Measurements from ENCODE around the gene COG2. TPM values are rescaled to one million over a fixed set of nuclear protein-coding genes. Genes with fewer than 3 reads are reported as not detected.

The COG2 gene
- total RNA-seq, 1 experiment from 2014 or later, result 21.5 TPM

DNA sequence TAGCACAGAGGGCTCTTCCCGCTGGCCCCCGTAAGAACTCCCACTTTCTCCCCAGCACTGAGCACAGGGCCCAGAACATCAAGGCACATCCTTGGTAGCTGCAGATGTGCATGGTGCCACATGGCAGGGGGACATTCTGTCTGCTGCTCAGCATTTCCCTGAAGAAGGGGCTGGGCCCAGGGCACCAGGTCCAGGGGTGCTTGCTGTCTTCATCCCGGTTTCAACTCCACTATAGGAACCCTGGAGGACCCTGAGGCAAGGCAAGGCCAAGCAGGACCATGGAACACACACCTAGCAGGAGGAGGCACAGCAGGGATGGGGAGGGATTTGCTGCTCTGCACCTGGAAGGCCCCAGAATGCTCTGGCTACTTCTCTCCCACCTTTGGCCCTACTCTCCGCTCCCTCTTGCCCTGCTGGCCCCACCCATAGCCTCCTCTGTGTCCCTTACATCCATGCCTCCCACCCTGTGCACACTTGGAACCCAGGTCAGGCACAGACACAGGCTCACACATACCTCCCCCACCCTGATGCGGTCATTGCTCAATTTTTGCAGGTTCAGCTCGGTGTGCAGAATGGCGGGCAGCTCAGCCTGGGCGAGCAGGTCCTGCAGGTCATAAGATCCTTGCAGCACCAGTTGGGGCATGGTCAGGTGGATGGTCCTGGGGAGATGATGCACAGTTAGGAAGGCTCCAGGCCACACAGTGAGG, 61.6 kb downstream of the COG2 start:
- Histone ChIP-seq H3K9me2 (ENCODE audit: insufficient read depth) (no peaks in the 10 kb centered on the region), H3F3A (ENCODE audit: insufficient read depth, low read depth) (no peaks in the 10 kb centered on the region), H3K79me2 (ENCODE audit: low read depth) (no peaks in the 10 kb centered on the region), H2AFZ (no peak overlapping the region), H3K27ac (no peak overlapping the region), H3K4me2 (no peak overlapping the region), H3K27me3 (ENCODE audit: insufficient read depth, low read depth) (no peaks in the 10 kb centered on the region), H3K9me3 (ENCODE audit: insufficient read depth, low read depth) (no peaks in the 10 kb centered on the region), H3K4me3 (no peak overlapping the region), H3K36me3 (ENCODE audit: low read depth) (no peaks in the 10 kb centered on the region), H3K4me1 (replicated peaks; ENCODE audit: insufficient read depth) (no peaks in the 10 kb centered on the region; the same call in 1 of the 2 replicates), H4K20me1 (ENCODE audit: insufficient read depth) (no peaks in the 10 kb centered on the region)
- DNase-seq, result no peak
- BruUV-seq (replicated peaks), result no TSS peak
- intact Hi-C loops (cut with micrococcal nuclease; ENCODE audit: unreplicated experiment), result no loop called here
- ChIA-PET CTCF (no interaction called here), POLR2A (ENCODE audit: unreplicated experiment) (no interaction called here)
- TF ChIP-seq EZH2 (IDR thresholded peaks at IDR 0.05; ENCODE audit: low read depth) (no peak), CTCF (conservative IDR thresholded peaks at IDR 0.05) (no peak)

- Histone ChIP-seq H4K20me1 (ENCODE audit: insufficient read depth) (no peaks in the 10 kb centered on the region), H3K36me3 (ENCODE audit: low read depth) (no peaks in the 10 kb centered on the region), H2AFZ (no peak overlapping the region), H3K27me3 (ENCODE audit: insufficient read depth, low read depth) (no peaks in the 10 kb centered on the region), H3K4me2 (no peak overlapping the region), H3K9me3 (ENCODE audit: insufficient read depth, low read depth) (no peaks in the 10 kb centered on the region), H3K27ac (no peak overlapping the region), H3K79me2 (ENCODE audit: low read depth) (no peaks in the 10 kb centered on the region), H3F3A (ENCODE audit: insufficient read depth, low read depth) (no peaks in the 10 kb centered on the region), H3K4me3 (no peak overlapping the region), H3K9me2 (ENCODE audit: insufficient read depth) (no peaks in the 10 kb centered on the region), H3K4me1 (replicated peaks; ENCODE audit: insufficient read depth) (no peaks in the 10 kb centered on the region; the same call in 1 of the 2 replicates)
- ChIA-PET POLR2A (ENCODE audit: unreplicated experiment) (no interaction called here), CTCF (no interaction called here)
- intact Hi-C loops (cut with micrococcal nuclease; ENCODE audit: unreplicated experiment), result no loop called here
- no peak for TF ChIP-seq CTCF (conservative IDR thresholded peaks at IDR 0.05)
- TF ChIP-seq EZH2 (IDR thresholded peaks at IDR 0.05; ENCODE audit: low read depth), result no peak
- BruUV-seq (replicated peaks), result no TSS peak
- DNase-seq, result no peak
Measured at GRCh38 chr1:230704830-230705229, 62.5 kb downstream of the COG2 start.

DNA sequence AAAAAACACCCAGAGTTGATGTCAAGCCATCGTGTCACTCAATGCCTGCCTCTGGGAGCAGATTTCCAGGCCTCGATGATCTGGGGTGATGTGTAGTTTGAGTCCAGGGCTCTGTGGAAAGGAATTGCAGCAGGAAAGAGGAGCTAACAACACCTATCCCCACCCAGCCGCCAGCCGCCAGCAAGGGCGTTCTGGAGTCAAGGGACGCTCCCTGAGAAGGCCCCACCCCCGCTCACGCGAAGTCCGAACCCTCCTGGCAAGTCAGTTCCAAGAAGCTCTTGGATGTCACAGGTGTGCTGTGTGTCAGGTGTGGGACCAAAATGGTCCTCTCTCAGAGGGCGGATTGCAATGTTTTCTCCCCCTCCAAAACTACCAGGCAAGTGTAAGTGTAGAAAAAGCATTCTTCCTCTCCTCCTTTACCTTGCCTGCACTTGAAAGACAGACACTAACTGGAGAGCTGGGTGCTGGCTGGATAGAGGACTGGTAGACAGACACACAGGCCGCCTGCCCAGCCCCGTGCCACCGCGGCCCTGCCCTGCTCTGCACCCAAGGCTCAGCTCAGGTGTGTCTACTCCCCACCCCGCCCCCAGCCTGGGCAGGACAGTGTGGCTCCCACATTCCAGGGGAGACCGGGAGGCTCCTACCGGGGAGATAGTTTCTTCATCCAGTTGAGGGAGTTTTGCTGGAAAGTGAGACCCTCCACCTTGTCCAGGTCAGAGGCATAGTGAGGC, 63.2 kb downstream of the COG2 start:
- no peak overlapping the region for H2AFZ ChIP-seq
- no peak overlapping the region for H3K27ac ChIP-seq
- no peaks in the 10 kb centered on the region for H3K27me3 ChIP-seq (ENCODE audit: insufficient read depth, low read depth)
- H4K20me1 ChIP-seq (ENCODE audit: insufficient read depth), result no peaks in the 10 kb centered on the region
- H3K36me3 ChIP-seq (ENCODE audit: low read depth), result no peaks in the 10 kb centered on the region
- POLR2A ChIA-PET (ENCODE audit: unreplicated experiment), result no interaction called here
- H3K4me3 ChIP-seq, result no peak overlapping the region
- no peaks in the 10 kb centered on the region for H3K9me3 ChIP-seq (ENCODE audit: insufficient read depth, low read depth)
- H3F3A ChIP-seq (ENCODE audit: insufficient read depth, low read depth), result no peaks in the 10 kb centered on the region
- intact Hi-C loops (cut with micrococcal nuclease; ENCODE audit: unreplicated experiment), result no loop called here
- H3K4me1 ChIP-seq (replicated peaks; ENCODE audit: insufficient read depth), result no peaks in the 10 kb centered on the region; the same call in 1 of the 2 replicates
- H3K9me2 ChIP-seq (ENCODE audit: insufficient read depth), result no peaks in the 10 kb centered on the region
- DNase-seq, result no peak
- H3K4me2 ChIP-seq, result no peak overlapping the region
- H3K79me2 ChIP-seq (ENCODE audit: low read depth), result no peaks in the 10 kb centered on the region
- CTCF ChIA-PET, result no interaction called here
- no TSS peak for BruUV-seq (replicated peaks)
- no peak for TF ChIP-seq EZH2 (IDR thresholded peaks at IDR 0.05; ENCODE audit: low read depth)
- no peak for TF ChIP-seq CTCF (conservative IDR thresholded peaks at IDR 0.05)

Measured in PC-9 (cell line).